Measurements from ENCODE around the gene ZNF276.

The ZNF276 gene

DNA sequence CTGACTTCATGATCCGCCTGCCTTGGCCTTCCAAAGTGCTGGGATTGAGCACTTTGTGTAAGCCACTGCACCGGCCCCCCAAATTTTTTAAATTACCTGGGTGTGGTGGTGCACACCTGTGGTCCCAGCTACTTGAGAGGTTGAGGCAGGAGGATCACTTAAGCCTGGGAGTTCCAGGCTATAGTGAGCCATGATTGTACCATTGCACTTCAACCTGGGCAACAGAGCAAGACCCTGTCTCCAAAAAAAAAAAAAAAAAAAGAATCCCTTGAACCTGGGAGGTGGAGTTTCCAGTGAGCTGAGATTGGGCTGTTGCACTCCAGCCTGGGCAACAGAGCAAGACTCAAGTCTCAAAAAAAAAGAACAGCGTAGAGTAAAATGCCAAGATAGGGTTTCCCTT lies 15.2 kb downstream of the ZNF276 start:
- H3K4me2 ChIP-seq, result no peak overlapping the region
- no peak overlapping the region for H2AFZ ChIP-seq (ENCODE audit: low read depth)
- H3K9ac ChIP-seq, result no peak overlapping the region
- no peak overlapping the region for H3K27ac ChIP-seq
- no peaks in the 10 kb centered on the region for H4K20me1 ChIP-seq (ENCODE audit: insufficient read depth)
- H3K79me2 ChIP-seq (ENCODE audit: insufficient read depth, low read depth), result peaks cover 5% of the 10 kb centered on the region; the same call in 1 of the 2 replicates
- H3K4me1 ChIP-seq (ENCODE audit: low read depth, poor library complexity, severe bottlenecking), result peaks cover 19% of the 10 kb centered on the region
- no peak overlapping the region for H3K4me3 ChIP-seq (IDR thresholded peaks at IDR 0.05; ENCODE audit: insufficient read depth, low read depth, low read length)
- peaks cover 13% of the 10 kb centered on the region; the same call in 1 of the 2 replicates for H3K36me3 ChIP-seq (ENCODE audit: insufficient read depth)
- TF ChIP-seq CTCF (conservative IDR thresholded peaks at IDR 0.05; ENCODE audit: low read depth, low read length), result no peak
- H3K27me3 ChIP-seq (ENCODE audit: insufficient read depth, low read depth), result no peaks in the 10 kb centered on the region

GRCh38 chr16:89737341-89738071 lies 16.2 kb downstream of the ZNF276 start:
- peaks cover 5% of the 10 kb centered on the region; the same call in 1 of the 2 replicates for H3K79me2 ChIP-seq (ENCODE audit: insufficient read depth, low read depth)
- H3K4me2 ChIP-seq, result no peak overlapping the region
- no peak overlapping the region for H3K27ac ChIP-seq
- H3K4me3 ChIP-seq (IDR thresholded peaks at IDR 0.05; ENCODE audit: insufficient read depth, low read depth, low read length), result no peak overlapping the region
- H3K4me1 ChIP-seq (ENCODE audit: low read depth, poor library complexity, severe bottlenecking), result peaks cover 28% of the 10 kb centered on the region
- no peak for TF ChIP-seq CTCF (conservative IDR thresholded peaks at IDR 0.05; ENCODE audit: low read depth, low read length)
- H4K20me1 ChIP-seq (ENCODE audit: insufficient read depth), result no peaks in the 10 kb centered on the region
- no peaks in the 10 kb centered on the region for H3K27me3 ChIP-seq (ENCODE audit: insufficient read depth, low read depth)
- H3K36me3 ChIP-seq (ENCODE audit: insufficient read depth), result peaks cover 13% of the 10 kb centered on the region; the same call in 1 of the 2 replicates
- no peak overlapping the region for H2AFZ ChIP-seq (ENCODE audit: low read depth)
- no peak overlapping the region for H3K9ac ChIP-seq

DNA sequence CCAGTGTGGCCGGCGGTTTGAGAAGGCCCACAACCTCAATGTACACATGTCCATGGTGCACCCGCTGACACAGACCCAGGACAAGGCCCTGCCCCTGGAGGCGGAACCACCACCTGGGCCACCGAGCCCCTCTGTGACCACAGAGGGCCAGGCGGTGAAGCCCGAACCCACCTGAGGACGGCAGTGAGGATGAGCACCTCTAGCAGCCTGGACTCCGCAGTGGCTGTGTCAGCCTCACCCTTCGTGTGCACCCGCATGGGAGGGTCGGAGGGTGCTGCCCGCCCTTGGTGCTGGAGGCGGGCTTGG lies 16.7 kb downstream of the ZNF276 start:
- no peak overlapping the region for H3K4me2 ChIP-seq
- H3K79me2 ChIP-seq (ENCODE audit: insufficient read depth, low read depth), result peaks cover 5% of the 10 kb centered on the region; the same call in 1 of the 2 replicates
- peaks cover 33% of the 10 kb centered on the region for H3K4me1 ChIP-seq (ENCODE audit: low read depth, poor library complexity, severe bottlenecking)
- H3K36me3 ChIP-seq (ENCODE audit: insufficient read depth), result peaks cover 13% of the 10 kb centered on the region; the same call in 1 of the 2 replicates
- no peak overlapping the region for H2AFZ ChIP-seq (ENCODE audit: low read depth)
- TF ChIP-seq CTCF (conservative IDR thresholded peaks at IDR 0.05; ENCODE audit: low read depth, low read length), result no peak
- H3K9ac ChIP-seq, result no peak overlapping the region
- H3K4me3 ChIP-seq (IDR thresholded peaks at IDR 0.05; ENCODE audit: insufficient read depth, low read depth, low read length), result no peak overlapping the region
- no peaks in the 10 kb centered on the region for H3K27me3 ChIP-seq (ENCODE audit: insufficient read depth, low read depth)
- no peaks in the 10 kb centered on the region for H4K20me1 ChIP-seq (ENCODE audit: insufficient read depth)
- no peak overlapping the region for H3K27ac ChIP-seq

- Histone ChIP-seq H3K27me3 (ENCODE audit: insufficient read depth, low read depth) (no peaks in the 10 kb centered on the region), H4K20me1 (ENCODE audit: insufficient read depth) (no peaks in the 10 kb centered on the region), H3K9ac (no peak overlapping the region), H3K36me3 (ENCODE audit: insufficient read depth) (peaks cover 13% of the 10 kb centered on the region; the same call in 1 of the 2 replicates), H2AFZ (ENCODE audit: low read depth) (no peak overlapping the region), H3K4me2 (no peak overlapping the region), H3K4me3 (IDR thresholded peaks at IDR 0.05; ENCODE audit: insufficient read depth, low read depth, low read length) (no peak overlapping the region), H3K4me1 (ENCODE audit: low read depth, poor library complexity, severe bottlenecking) (peaks cover 40% of the 10 kb centered on the region), H3K27ac (no peak overlapping the region), H3K79me2 (ENCODE audit: insufficient read depth, low read depth) (peaks cover 5% of the 10 kb centered on the region; the same call in 1 of the 2 replicates)
- no peak for TF ChIP-seq CTCF (conservative IDR thresholded peaks at IDR 0.05; ENCODE audit: low read depth, low read length)
These were observed 17.4 kb downstream of the ZNF276 start for GRCh38 chr16:89738538-89739317.
